WTC11 (cell line): ENCODE data around the gene FBXO31.

Experiments
- CREB1 ChIP-seq: sonication (generic); formaldehyde crosslinking; IDR thresholded peaks from 2 replicates; pipeline ENCODE4 v1.8.0; 2023; ENCODE audit warnings: mild to moderate bottlenecking, missing genetic modification reagents
- ETV6 ChIP-seq: sonication (generic); formaldehyde crosslinking; IDR thresholded peaks from 2 replicates; pipeline ENCODE4 v1.8.1; 2022; ENCODE audit warnings: mild to moderate bottlenecking, missing genetic modification reagents
- JUN ChIP-seq: sonication (generic); formaldehyde crosslinking; IDR thresholded peaks from 2 replicates; pipeline ENCODE4 v1.8.0; 2023; ENCODE audit warnings: mild to moderate bottlenecking, missing genetic modification reagents
- NFYB ChIP-seq: sonication (generic); formaldehyde crosslinking; conservative IDR thresholded peaks from 2 replicates; pipeline ENCODE4 v1.8.0; 2022; ENCODE audit warnings: low read depth, missing genetic modification reagents
- SMAD3 ChIP-seq: sonication (generic); formaldehyde crosslinking; IDR thresholded peaks from 2 replicates; pipeline ENCODE4 v1.8.0; 2022; ENCODE audit warnings: missing genetic modification reagents, mild to moderate bottlenecking, borderline replicate concordance
- SP1 ChIP-seq: sonication (generic); formaldehyde crosslinking; conservative IDR thresholded peaks from 2 replicates; pipeline ENCODE4 v1.8.1; 2022; ENCODE audit warnings: missing genetic modification reagents
- ZNF423 ChIP-seq: fragments of 250-450 bp; sonication (Bioruptor Pico); IDR thresholded peaks from 2 replicates; pipeline ENCODE4 v2.1.2; 2022; ENCODE audit warnings: mild to moderate bottlenecking, moderate library complexity
- TF ChIP-seq, protein P1 (sequence below): fragments of 200-600 bp; IDR thresholded peaks from 2 replicates; pipeline ENCODE4 v1.8.0; 2022; ENCODE audit warnings: antibody characterized with exemption

DNA sequence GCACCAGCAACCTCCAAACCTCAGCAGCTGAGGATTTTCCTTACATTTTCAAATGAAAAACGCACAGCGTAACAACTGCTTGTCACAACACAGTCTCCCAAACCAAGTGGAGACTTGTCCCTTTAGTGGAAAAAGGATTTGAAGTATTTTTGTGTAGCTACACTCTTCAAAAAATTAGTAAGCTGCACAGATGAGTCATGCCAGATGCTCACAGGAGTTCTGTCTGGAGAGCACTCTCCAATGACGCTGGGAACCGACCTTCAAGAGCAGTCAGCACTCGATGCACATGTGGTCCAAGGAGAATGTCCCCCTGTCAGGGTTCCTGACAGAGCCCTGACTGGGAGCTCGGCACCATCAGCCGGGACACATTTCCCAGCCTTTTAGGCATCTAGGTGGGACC is 48.4 kb upstream of the FBXO31 start:
- TF ChIP-seq SP1 (CRISPR knock-in tag) (no peak), ETV6 (CRISPR knock-in tag) (no peak), JUN (CRISPR knock-in tag) (no peak), SMAD3 (no peak), CREB1 (CRISPR knock-in tag) (no peak), ZNF423 (CRISPR knock-in tag) (no peak), NFYB (CRISPR knock-in tag) (no peak)
- TF ChIP-seq, protein P1, sequence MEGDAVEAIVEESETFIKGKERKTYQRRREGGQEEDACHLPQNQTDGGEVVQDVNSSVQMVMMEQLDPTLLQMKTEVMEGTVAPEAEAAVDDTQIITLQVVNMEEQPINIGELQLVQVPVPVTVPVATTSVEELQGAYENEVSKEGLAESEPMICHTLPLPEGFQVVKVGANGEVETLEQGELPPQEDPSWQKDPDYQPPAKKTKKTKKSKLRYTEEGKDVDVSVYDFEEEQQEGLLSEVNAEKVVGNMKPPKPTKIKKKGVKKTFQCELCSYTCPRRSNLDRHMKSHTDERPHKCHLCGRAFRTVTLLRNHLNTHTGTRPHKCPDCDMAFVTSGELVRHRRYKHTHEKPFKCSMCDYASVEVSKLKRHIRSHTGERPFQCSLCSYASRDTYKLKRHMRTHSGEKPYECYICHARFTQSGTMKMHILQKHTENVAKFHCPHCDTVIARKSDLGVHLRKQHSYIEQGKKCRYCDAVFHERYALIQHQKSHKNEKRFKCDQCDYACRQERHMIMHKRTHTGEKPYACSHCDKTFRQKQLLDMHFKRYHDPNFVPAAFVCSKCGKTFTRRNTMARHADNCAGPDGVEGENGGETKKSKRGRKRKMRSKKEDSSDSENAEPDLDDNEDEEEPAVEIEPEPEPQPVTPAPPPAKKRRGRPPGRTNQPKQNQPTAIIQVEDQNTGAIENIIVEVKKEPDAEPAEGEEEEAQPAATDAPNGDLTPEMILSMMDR: no peak
